HT1080 (cell line): ENCODE data around the gene MYO5B. TPM values are rescaled to one million over a fixed set of nuclear protein-coding genes. Genes with fewer than 3 reads are reported as not detected.
"Not testable (repeated sequence)": the region's sequence is repeated elsewhere in the genome, so short reads cannot be mapped to it uniquely, and the experiment has no call there.

Experiments
- DNase-seq: peaks from one replicate; pipeline ENCODE4 v3.0.0-alpha.2; 2015; ENCODE audit warnings: low read depth
- small RNA-seq: library from RNA; depleted of rRNA; stranded (forward); fragments of <200 nt; gene quantifications from one replicate; pipeline ENCODE3, GENCODE V24; 2014
- total RNA-seq: library from RNA; depleted of rRNA; stranded (reverse); fragments of >200 nt; shearing (Covaris generic); gene quantifications from 2 replicates; pipeline ENCODE4 v1.2.3, GENCODE V29; 2014; rRNA removed

The MYO5B gene
- total RNA-seq, 1 experiment from 2014 or later = 16.2 TPM

DNA sequence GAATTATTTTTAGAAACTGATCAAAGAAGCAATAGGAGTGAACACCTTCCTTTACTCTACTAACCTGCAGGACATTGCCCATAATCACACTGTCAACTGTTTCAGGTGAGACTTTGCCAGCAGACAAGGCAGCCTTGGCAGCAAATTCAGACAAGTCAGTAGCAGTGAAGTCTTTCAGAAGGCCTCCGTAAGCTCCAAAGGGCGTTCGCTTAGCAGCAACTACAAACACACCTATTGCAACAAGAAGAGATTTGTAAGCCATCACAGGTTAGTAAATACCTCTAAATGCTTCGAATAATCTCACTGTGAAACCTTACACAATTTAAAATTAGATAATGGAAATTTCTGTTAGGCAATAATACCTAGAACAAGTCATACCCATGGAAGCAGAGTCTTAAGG is 392.3 kb downstream of the MYO5B start:
- DNase-seq = no peak

DNA sequence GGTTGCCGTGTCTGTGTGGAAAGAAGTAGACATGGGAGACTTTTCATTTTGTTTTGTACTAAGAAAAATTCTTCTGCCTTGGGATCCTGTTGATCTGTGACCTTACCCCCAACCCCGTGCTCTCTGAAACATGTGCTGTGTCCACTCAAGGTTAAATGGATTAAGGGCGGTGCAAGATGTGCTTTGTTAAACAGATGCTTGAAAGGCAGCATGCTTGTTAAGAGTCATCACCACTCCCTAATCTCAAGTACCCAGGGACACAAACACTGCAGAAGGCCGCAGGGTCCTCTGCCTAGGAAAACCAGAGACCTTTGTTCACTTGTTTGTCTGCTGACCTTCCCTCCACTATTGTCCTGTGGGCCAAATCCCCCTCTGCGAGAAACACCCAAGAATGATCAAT is 394.5 kb downstream of the MYO5B start:
- not testable (repeated sequence) for DNase-seq

DNA sequence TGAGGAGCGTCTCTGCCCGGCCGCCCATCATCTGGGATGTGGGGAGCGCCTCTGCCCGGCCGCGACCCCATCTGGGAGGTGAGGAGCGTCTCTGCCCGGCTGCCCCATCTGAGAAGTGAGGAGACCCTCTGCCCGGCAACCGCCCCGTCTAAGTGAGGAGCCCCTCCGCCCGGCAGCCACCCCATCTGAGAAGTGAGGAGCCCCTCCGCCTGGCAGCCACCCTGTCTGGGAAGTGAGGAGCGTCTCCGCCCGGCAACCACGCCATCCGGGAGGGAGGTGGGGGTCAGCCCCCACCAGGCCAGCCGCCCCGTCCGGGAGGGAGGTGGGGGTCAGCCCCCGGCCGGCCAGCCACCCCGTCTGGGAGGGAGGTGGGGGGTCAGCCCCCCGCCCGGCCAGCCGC is 395.1 kb downstream of the MYO5B start:
- not testable (repeated sequence) for DNase-seq

DNA sequence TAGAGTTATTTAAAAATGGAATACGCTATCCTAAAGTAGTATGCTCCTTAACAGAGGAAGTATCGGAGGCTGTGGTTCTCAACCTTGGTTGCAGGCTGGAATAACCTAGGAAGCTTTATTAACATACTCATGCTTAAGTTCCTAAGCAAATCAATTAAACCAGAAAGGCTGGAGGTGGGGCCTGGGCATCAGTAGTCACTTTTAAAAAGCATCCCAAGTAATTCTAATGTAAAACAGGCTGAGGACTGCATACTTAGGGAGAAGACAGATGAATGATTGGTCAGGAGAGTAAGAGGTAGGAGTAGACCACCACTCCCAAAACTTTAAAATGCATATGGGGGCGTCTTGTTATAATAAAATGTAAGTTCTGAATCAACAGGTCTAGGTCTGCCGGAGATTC is 396.9 kb downstream of the MYO5B start:
- DNase-seq = no peak

DNA sequence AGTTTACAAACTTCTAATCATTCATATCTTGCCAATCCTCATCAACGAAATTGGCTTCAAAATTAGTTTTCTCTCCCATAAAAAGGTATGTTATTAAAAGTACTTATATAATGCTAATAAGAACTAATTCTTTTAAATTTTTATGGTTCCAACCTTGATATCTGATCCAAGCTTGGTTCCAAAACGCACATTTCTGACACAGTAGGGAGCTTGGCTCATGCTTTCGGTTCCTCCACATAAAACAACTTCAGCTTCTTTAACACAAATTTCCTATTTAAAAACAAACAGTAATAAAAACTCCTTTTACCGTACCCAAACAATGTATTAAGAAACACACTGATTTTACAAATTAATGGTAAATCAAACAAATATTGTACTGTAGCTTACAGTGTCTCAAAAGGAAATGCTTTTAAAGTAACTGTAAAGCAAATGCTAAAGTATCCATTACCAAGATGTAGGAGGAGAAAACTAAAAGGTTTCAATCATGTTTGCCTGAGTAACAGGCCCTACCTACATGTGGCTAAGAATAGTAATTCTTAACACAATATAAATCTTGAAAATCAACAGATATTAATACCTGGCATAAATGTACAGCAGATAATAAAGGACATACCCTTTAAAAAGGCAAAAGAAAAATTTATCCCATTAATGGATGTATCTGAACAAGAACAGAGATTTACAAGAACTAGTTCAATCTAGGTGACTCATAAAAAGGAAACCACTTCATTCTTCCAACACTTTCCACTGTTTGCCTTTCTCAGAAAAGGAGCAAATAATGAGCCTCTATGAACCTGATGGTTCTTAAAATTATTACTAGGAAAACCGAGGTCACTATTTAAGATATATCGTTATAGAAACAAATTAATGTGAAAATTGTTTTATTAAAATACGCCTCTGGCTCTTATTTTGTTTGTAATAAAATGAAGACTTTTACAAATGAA is 399.1 kb downstream of the MYO5B start:
- DNase-seq = peak; percentile 32

DNA sequence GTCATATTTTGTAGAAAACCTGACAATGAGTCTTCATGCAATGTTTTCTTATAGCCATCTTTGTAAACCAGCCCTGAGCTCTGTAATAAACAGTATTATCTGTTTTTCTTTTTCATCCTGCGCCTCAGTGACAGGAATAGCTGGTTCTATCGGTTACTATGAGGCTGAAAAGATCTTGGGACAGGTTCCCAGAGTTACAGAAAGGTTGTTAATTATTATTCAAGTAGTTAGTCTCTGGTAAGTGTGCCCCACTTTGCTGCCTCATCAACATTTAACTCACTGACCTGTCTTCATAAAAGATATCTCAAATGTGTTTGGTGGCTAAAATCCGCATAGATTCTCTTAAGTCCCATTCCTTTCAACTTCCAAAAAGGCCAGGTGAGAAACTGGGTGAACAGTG is 400.2 kb downstream of the MYO5B start:
- DNase-seq = no peak

DNA sequence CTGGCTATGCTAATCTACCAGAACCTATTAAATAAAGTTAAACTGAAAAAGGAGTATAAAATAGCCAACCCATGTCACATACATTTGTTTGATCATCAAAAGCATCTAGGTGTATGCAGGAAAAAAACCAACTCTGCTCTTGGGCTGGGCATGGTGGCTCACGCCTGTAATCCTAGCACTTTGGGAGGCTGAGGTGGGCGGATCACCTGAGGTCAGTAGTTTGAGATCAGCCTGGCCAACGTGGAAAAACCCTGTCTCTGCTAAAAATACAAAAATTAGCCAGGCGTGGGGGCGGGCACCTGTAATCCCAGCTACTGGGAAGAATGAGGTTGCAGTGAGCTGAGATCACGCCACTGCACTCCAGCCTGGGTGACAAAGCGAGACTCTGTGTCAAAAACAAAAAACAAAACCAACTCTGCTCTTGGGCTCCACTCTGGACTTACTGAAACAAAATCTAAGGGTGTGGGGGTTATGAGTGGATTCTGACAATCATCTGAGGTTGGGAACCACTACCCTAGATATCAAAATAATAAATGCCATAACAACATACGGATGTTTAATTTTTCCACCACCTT is 405.3 kb downstream of the MYO5B start:
- not testable (repeated sequence) for DNase-seq

DNA sequence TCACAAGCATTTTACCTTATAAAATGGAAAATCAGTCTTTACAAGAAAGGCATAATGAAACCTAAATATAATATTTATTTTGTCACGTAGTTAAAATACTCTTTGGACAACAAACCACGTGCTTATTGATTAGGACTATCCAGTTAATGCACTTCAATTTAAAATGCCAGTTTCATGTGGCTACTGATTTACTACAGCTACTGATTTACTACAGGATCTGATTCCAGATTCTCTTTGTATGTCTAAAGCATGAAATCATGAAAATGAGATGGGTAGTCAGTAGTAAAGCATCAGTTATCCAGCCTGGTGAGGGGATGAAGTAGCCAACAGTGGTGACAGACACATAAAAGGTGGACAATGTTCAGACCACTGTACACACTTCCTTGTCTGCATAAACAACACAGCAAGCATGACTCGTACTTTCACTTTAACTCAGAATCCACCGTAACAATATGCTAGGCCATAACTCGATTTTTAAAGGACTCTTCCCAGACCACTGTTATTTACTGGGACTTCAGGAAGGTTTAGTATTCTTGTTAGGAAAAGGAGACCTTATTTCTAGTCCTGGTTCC is 406.5 kb downstream of the MYO5B start:
- peak; percentile 30 for DNase-seq

DNA sequence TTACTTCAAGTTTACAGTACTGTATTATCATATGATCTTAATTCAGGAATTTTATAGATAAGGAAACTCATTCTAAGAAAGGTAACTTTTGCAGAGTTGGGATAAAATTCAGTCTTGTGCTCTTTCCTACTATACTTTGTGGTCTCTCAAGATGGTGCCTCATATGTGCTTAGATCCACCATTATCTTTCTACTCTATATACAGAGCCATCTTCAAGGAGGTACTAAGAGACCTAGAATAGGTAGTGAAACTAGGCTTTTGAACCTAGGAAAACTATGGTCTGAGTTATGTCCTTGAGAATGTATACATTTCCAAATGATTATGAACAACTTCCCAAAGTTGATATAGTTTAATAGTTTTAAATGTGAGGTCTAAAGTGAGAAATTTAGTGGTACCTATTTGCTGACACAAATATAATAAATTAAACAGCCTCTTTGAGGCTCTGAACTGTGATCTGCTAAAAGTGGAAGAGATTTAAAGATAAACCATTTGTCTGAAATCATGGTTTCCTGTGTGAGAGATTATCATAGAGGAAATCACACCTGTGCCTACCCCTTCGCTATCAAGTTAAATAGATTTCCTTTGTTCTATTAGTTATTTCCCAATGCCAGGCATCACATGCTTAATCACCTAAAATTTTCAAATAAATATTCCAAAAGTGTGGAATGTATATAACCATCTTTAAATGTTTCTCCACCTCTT is 408.8 kb downstream of the MYO5B start:
- no peak for DNase-seq

DNA sequence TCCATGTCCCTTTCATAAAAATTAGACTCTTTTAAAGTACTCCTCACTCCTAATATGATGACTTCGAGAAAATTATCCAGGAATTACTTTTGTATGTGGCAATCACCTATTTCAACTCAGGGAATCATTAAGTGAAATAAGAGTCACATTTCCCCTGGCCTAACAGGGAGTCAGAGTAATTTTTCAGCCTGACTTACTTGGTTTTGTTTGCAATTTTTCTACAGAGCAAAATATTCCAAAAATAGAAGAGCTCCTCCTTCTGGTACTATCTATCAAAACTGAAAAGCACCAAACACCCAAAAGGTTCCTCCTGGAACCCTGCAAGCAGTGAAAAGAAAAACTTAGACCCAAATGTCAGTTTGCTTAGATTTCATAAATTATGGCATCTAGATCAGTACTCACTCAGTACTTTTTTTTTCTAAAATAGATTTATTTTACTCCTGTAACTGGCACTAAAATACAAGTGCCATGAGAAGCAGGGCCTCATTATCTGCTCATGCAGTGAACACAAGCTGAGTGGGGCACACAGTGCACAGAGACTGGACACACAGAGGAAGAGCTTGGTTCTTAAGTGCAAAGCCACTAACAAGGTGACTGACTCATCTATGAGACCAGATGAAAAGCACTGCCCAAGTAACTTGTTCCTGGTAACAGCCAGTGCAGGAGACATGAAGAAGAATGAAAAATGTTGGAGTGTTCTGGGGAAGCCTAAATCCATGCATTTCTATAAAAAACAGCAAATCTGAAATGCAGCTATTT is 410.3 kb downstream of the MYO5B start:
- peak; percentile 26 for DNase-seq

DNA sequence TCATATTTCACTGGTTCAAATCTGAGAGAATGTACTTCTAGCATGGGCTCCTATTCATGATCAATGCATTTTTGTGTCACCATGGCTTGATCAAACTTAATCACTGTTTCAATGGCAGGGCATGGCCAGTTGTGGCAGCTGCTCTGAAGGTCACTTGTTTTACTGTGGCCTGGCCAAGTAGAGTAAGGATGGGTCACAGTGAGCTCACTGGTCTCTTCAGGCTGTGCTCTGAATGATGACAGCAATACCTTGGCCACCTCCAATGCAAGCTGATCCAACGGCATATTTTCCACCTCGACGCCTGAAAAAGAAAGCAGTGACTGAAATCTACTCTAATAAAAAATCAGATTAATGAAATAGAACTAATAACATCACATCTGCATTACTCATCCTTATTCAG is 411.3 kb downstream of the MYO5B start:
- DNase-seq = not testable (repeated sequence)

DNA sequence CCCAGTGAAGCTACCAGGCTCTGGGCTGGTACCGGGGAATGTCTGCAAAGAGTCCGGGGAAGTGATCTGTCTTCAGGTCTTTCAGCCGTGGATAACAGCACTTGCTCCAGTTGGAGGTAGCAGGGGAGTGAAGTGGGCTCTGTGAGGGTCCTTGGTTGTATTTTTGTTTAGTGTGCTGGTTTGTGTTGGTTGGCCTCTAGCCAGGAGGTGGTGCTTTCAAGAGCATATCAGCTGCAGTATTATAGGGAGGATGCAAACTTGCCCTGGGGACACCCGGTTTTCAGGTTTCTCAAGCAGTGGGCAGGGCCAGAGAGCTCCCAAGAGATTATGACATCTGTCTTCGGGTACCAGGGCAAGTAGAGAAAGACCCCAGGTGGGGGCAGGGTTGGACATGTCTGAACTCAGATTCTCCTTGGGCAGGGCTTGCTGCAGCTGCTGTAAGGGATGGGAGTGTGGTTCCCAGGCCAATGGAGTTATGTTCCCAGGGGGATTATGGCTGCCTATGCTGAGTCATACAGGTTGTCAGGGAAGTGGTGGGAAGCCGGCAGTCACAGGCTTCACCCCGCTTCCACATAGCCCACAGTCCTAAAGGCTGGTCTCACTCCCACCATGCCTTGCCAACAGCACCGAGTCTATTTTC is 416.0 kb downstream of the MYO5B start:
- DNase-seq = peak; percentile 80

Small RNAs within 50 kb of the gene (small RNA-seq; reads per million reads assigned to genes)
- gene RF00019 (not detected), gene RF00283 (not detected), gene RN7SL310P (not detected), gene RNA5SP457 (not detected), gene SCARNA17 (not detected)

Other genes starting within 250 kb of the MYO5B start
- gene CFAP53, start 71.3 kb upstream of the MYO5B start, total RNA-seq = 0.31 and 0.33 TPM in 2 replicates
- gene MBD1, start 86.4 kb upstream of the MYO5B start, total RNA-seq = 109 and 124 TPM in 2 replicates
- 101 and 118 TPM in 2 replicates for gene CXXC1, start 92.5 kb upstream of the MYO5B start, total RNA-seq
- gene SKA1, start 179.9 kb upstream of the MYO5B start, total RNA-seq = 40.5 and 43.1 TPM in 2 replicates